PC-9 (cell line): Measurements from ENCODE around the gene CPT1C.

Experiments
- CTCF ChIP-seq: fragments of 200-600 bp; sonication (generic); conservative IDR thresholded peaks from 2 replicates; pipeline ENCODE4 v1.6.1; 2017; ENCODE audit warnings: mixed run types, antibody characterized with exemption, mild to moderate bottlenecking, moderate library complexity
- EZH2 ChIP-seq: fragments of 200-600 bp; sonication (generic); IDR thresholded peaks from 2 replicates; pipeline ENCODE4 v1.8.0; 2017; ENCODE audit warnings: antibody characterized with exemption, low read depth

- TF ChIP-seq CTCF, result no peak
- TF ChIP-seq EZH2, result no peak
Observed at GRCh38 chr19:49687566-49688316, 3.2 kb upstream of the CPT1C start.
